ENCODE data around the gene MS4A3.
"Not testable (repeated sequence)": the region's sequence is repeated elsewhere in the genome, so short reads cannot be mapped to it uniquely, and the experiment has no call there.

MS4A3 gene

GRCh38 chr11:60088364-60088763 is 31.9 kb downstream of the MS4A3 start, which contains the start of gene MS4A2:
Gene MS4A2 (plus strand): TSS chr11:60088664. CDS start chr11:60088766, 102 bp downstream.
- ChIA-PET POLR2A (ENCODE audit: low non-redundant PET) (no interaction called here), CTCF (no interaction called here)
- DNase-seq (ENCODE audit: low spot score): no peak

GRCh38 chr11:60095477-60096120 is 39.1 kb downstream of the MS4A3 start:
- CTCF ChIA-PET: no interaction called here
- TF ChIP-seq CTCF (conservative IDR thresholded peaks at IDR 0.05; ENCODE audit: low read depth): no peak
- no peak for DNase-seq (ENCODE audit: low spot score)
- no peak overlapping the region for H3K27ac ChIP-seq
- POLR2A ChIA-PET (ENCODE audit: low non-redundant PET): no interaction called here

More at GRCh38 chr11:60088364-60088763, 31.9 kb downstream of the MS4A3 start, which contains the start of gene MS4A2:
- TF ChIP-seq CTCF (conservative IDR thresholded peaks at IDR 0.05; ENCODE audit: low read depth): no peak
- no peak within 1 kb of the TSS for H3K27ac ChIP-seq

- H3K27ac ChIP-seq: no peak overlapping the region
- no peak for TF ChIP-seq CTCF (conservative IDR thresholded peaks at IDR 0.05; ENCODE audit: low read depth)
- POLR2A ChIA-PET (ENCODE audit: low non-redundant PET): no interaction called here
- no peak for DNase-seq (ENCODE audit: low spot score)
- CTCF ChIA-PET: interaction anchor here (0.6 kb wide), 1 partner anchor 102 kb away, joined by 8 read pairs; no protein-coding TSS in a partner anchor
Observed at GRCh38 chr11:60097189-60097588, 40.7 kb downstream of the MS4A3 start.

GRCh38 chr11:60098508-60098907 is 42.0 kb downstream of the MS4A3 start:
- no peak for TF ChIP-seq CTCF (conservative IDR thresholded peaks at IDR 0.05; ENCODE audit: low read depth)
- ChIA-PET CTCF (no interaction called here), POLR2A (ENCODE audit: low non-redundant PET) (no interaction called here)
- H3K27ac ChIP-seq: no peak overlapping the region
- DNase-seq (ENCODE audit: low spot score): no peak

GRCh38 chr11:60100516-60100915 is 44.1 kb downstream of the MS4A3 start:
- H3K27ac ChIP-seq: no peak overlapping the region
- TF ChIP-seq CTCF (conservative IDR thresholded peaks at IDR 0.05; ENCODE audit: low read depth): no peak
- ChIA-PET CTCF (no interaction called here), POLR2A (ENCODE audit: low non-redundant PET) (no interaction called here)
- DNase-seq (ENCODE audit: low spot score): no peak

- DNase-seq (ENCODE audit: low spot score); POLR2A ChIA-PET (ENCODE audit: low non-redundant PET); H3K27ac ChIP-seq; CTCF ChIA-PET: not testable (repeated sequence)
Observed at GRCh38 chr11:60101368-60101767, 44.9 kb downstream of the MS4A3 start.

GRCh38 chr11:60104471-60105115 is 48.1 kb downstream of the MS4A3 start:
- H3K27ac ChIP-seq; CTCF ChIA-PET; DNase-seq (ENCODE audit: low spot score); POLR2A ChIA-PET (ENCODE audit: low non-redundant PET): not testable (repeated sequence)

- DNase-seq (ENCODE audit: low spot score); CTCF ChIA-PET; POLR2A ChIA-PET (ENCODE audit: low non-redundant PET); H3K27ac ChIP-seq: not testable (repeated sequence)
Observed at GRCh38 chr11:60108631-60109030, 52.2 kb downstream of the MS4A3 start.

Data from RWPE1 (cell line).